Gastroesophageal sphincter (tissue), 4 donors: Measurements from ENCODE around the gene TMEM170A. TPM values are rescaled to one million over a fixed set of nuclear protein-coding genes. Genes with fewer than 3 reads are reported as not detected.
"Not testable (repeated sequence)": the region's sequence is repeated elsewhere in the genome, so short reads cannot be mapped to it uniquely, and the experiment has no call there.

ENCODE experiments used
- ATAC-seq: fragments of 150-250 bp; one replicate; pipeline ENCODE4 v1.9.1; 2016; ENCODE audit warnings: mild to moderate bottlenecking, moderate library complexity
- H3K27ac ChIP-seq, 4 donors: fragments of 200-600 bp; sonication (generic) in 3 of 4; 1 replicate in 3 of 4; 2 replicates in 1 of 4; pipeline ENCODE4 v1.5.1; 2016 to 2019
- H3K27me3 ChIP-seq: fragments of 200-600 bp; sonication (generic); one replicate; pipeline ENCODE4 v1.5.1; 2019
- H3K36me3 ChIP-seq, 2 donors: fragments of 200-600 bp; sonication (generic); one replicate each; pipeline ENCODE4 v1.5.1; 2019; ENCODE audit warnings: control low read depth in 1 of 2
- H3K4me1 ChIP-seq, 3 donors: fragments of 200-600 bp; sonication (generic); 1 replicate in 2 of 3; 2 replicates in 1 of 3; pipeline ENCODE4 v1.5.1; 2016 to 2019; ENCODE audit warnings: control low read depth in 2 of 3
- H3K4me3 ChIP-seq, 2 donors: fragments of 200-600 bp; sonication (generic); one replicate each; pipeline ENCODE4 v1.5.1; 2019; ENCODE audit warnings: mild to moderate bottlenecking in 1 of 2, moderate library complexity in 1 of 2
- H3K9me3 ChIP-seq, 3 donors: fragments of 200-600 bp; sonication (generic); one replicate each; pipeline ENCODE4 v1.5.1; 2017 to 2019; ENCODE audit warnings: control low read depth in 2 of 3
- CTCF ChIP-seq, 4 experiments: fragments of 200-600 bp in 2 of 4; fragments of 450-650 bp in 2 of 4; sonication (generic) in 1 of 4; IDR thresholded peaks; one replicate each; pipeline ENCODE4 v1.5.1; 2017 to 2019; ENCODE audit warnings: antibody characterized with exemption in 4 of 4, mild to moderate bottlenecking in 2 of 4, moderate library complexity in 2 of 4
- EP300 ChIP-seq: sonication (generic); formaldehyde crosslinking; IDR thresholded peaks from one replicate; pipeline ENCODE4 v1.6.1; 2017; ENCODE audit warnings: antibody characterized with exemption, mild to moderate bottlenecking
- POLR2A ChIP-seq, 2 donors: fragments of 450-650 bp; IDR thresholded peaks; one replicate each; pipeline ENCODE4 v1.6.1; 2017; ENCODE audit warnings: antibody characterized with exemption in 2 of 2, mild to moderate bottlenecking in 2 of 2, moderate library complexity in 1 of 2
- POLR2AphosphoS5 ChIP-seq: sonication (generic); formaldehyde crosslinking; IDR thresholded peaks from one replicate; pipeline ENCODE4 v1.6.1; 2017; ENCODE audit warnings: antibody characterized with exemption
- WGBS, 2 donors: methylation state at CpG; one replicate each; pipeline ENCODE4 v1.1.5; 2018; ENCODE audit warnings: low coverage in 1 of 2; 5-methylcytosine and 5-hydroxymethylcytosine counted together
- total RNA-seq, 4 donors: library from RNA; depleted of rRNA; stranded (reverse); fragments of >200 nt; gene quantifications; one replicate each; pipeline ENCODE4 v1.1.0, GENCODE V29; 2016

Gene TMEM170A
- 10 to 100 TPM in 3 of 4 donors, 1 to 10 TPM in 1; 9.8 to 21.8 (median 13.8) TPM for total RNA-seq

- ATAC-seq: peak; percentile 99
- Histone ChIP-seq H3K4me1 (peaks cover 0 to 31% (median 4%) of the 10 kb centered on the region in 3 donors), H3K36me3 (no peaks in the 10 kb centered on the region), H3K27ac (peak within 1 kb of the TSS; percentile 64 to 99 (median 92)), H3K4me3 (peak within 1 kb of the TSS; percentile 90 to 93), H3K27me3 (no peaks in the 10 kb centered on the region), H3K9me3 (no peaks in the 10 kb centered on the region)
- no CpG with 5 or more reads among the region's 89 CpGs for WGBS, 2 donors
- TF ChIP-seq POLR2AphosphoS5: peak; percentile 96
- no peak for TF ChIP-seq EP300
- TF ChIP-seq CTCF (IDR thresholded peaks at IDR 0.05): peak; percentile 98 to 100 (median 100)
- peak; percentile 89 to 92 for TF ChIP-seq POLR2A (IDR thresholded peaks at IDR 0.05)
Observed at GRCh38 chr16:75464122-75464918, at the start of gene TMEM170A. Gene TMEM170A, minus strand, starts transcription at chr16:75464689. Its CDS starts 89 bp downstream, at chr16:75464600.

- Histone ChIP-seq H3K27ac (peak overlapping the region in 1 of 4 donors; percentile 7), H3K4me1 (peaks cover 0 to 9% (median 0%) of the 10 kb centered on the region in 3 donors), H3K27me3 (no peaks in the 10 kb centered on the region), H3K9me3 (no peaks in the 10 kb centered on the region), H3K4me3 (no peak overlapping the region), H3K36me3 (no peaks in the 10 kb centered on the region)
- peak; percentile 94 for ATAC-seq
- 17 to 67% methylated on average over 4 of the region's 7 CpGs for WGBS, 2 donors
- no peak for TF ChIP-seq CTCF (IDR thresholded peaks at IDR 0.05)
- TF ChIP-seq POLR2AphosphoS5: no peak
- no peak for TF ChIP-seq EP300
- no peak for TF ChIP-seq POLR2A (IDR thresholded peaks at IDR 0.05)
Observed at GRCh38 chr16:75506574-75506973, 42.1 kb upstream of the TMEM170A start.

GRCh38 chr16:75506107-75506506 is 41.6 kb upstream of the TMEM170A start:
- Histone ChIP-seq H3K27me3 (no peaks in the 10 kb centered on the region), H3K4me3 (no peak overlapping the region), H3K27ac (peak overlapping the region in 1 of 4 donors; percentile 7), H3K9me3 (no peaks in the 10 kb centered on the region), H3K4me1 (peaks cover 0 to 14% (median 0%) of the 10 kb centered on the region in 3 donors), H3K36me3 (no peaks in the 10 kb centered on the region)
- WGBS, 2 donors: 69 to 76% methylated on average over 3 of the region's 3 CpGs
- TF ChIP-seq POLR2A (IDR thresholded peaks at IDR 0.05): no peak
- no peak for ATAC-seq

- ATAC-seq: no peak
- no peak overlapping the region for H3K4me3 ChIP-seq
- H3K36me3 ChIP-seq: no peaks in the 10 kb centered on the region
- H3K4me1 ChIP-seq: peaks cover 0 to 15% (median 0%) of the 10 kb centered on the region in 3 donors
- TF ChIP-seq EP300: no peak
- no peak for TF ChIP-seq CTCF (IDR thresholded peaks at IDR 0.05)
- no peak for TF ChIP-seq POLR2AphosphoS5
- TF ChIP-seq POLR2A (IDR thresholded peaks at IDR 0.05): no peak
- H3K27ac ChIP-seq: no peak overlapping the region
- WGBS, 2 donors: 75 to 83% methylated on average over 1 of the region's 1 CpG
- no peaks in the 10 kb centered on the region for H3K27me3 ChIP-seq
- no peaks in the 10 kb centered on the region for H3K9me3 ChIP-seq
Observed at GRCh38 chr16:75503801-75504200, 39.3 kb upstream of the TMEM170A start.

GRCh38 chr16:75502916-75503605 is 38.6 kb upstream of the TMEM170A start:
- no peak for ATAC-seq
- 100% methylated on average over 1 of the region's 4 CpGs; no CpG with 5 or more reads in 1 of the 2 donors for WGBS, 2 donors

GRCh38 chr16:75501820-75502219 is 37.3 kb upstream of the TMEM170A start:
- peak; percentile 72 for ATAC-seq
- not testable (repeated sequence) for H3K36me3 ChIP-seq, H3K4me3 ChIP-seq, H3K27me3 ChIP-seq, H3K9me3 ChIP-seq
- 15 to 33% methylated on average over 6 of the region's 6 CpGs for WGBS, 2 donors
- peaks cover 0 to 24% (median 0%) of the 10 kb centered on the region in 3 donors for H3K4me1 ChIP-seq
- peak overlapping the region in 3 of 4 donors; percentile 45 to 59 (median 46) for H3K27ac ChIP-seq

More at GRCh38 chr16:75502916-75503605, 38.6 kb upstream of the TMEM170A start:
- no peak for TF ChIP-seq EP300
- no peak for TF ChIP-seq CTCF (IDR thresholded peaks at IDR 0.05)
- TF ChIP-seq POLR2A (IDR thresholded peaks at IDR 0.05): no peak
- no peak for TF ChIP-seq POLR2AphosphoS5
- H3K27ac ChIP-seq: peak overlapping the region in 1 of 4 donors; percentile 59
- H3K9me3 ChIP-seq: no peaks in the 10 kb centered on the region
- no peaks in the 10 kb centered on the region for H3K36me3 ChIP-seq
- H3K4me1 ChIP-seq: peaks cover 0 to 22% (median 0%) of the 10 kb centered on the region in 3 donors
- H3K27me3 ChIP-seq: no peaks in the 10 kb centered on the region
- H3K4me3 ChIP-seq: no peak overlapping the region
